ENCODE data around the gene OR8B12.

OR8B12 gene

GRCh38 chr11:124543554-124543953 is at the start of gene OR8B12:
OR8B12 (minus strand) TSS chr11:124543654; CDS start chr11:124543654, 0 bp downstream.
- DNase-seq = no peak

GRCh38 chr11:124592627-124593026 is 49.2 kb upstream of the OR8B12 start:
- DNase-seq = no peak

GRCh38 chr11:124591430-124591829 is 48.0 kb upstream of the OR8B12 start:
- no peak for DNase-seq

GRCh38 chr11:124586238-124586860 is 42.9 kb upstream of the OR8B12 start:
- peak; percentile 86 for DNase-seq

- DNase-seq = no peak
These were observed 41.4 kb upstream of the OR8B12 start for GRCh38 chr11:124584681-124585372.

GRCh38 chr11:124583781-124584180 is 40.3 kb upstream of the OR8B12 start:
- no peak for DNase-seq

GRCh38 chr11:124582565-124582964 is 39.1 kb upstream of the OR8B12 start:
- DNase-seq = no peak

- DNase-seq = no peak
These were observed 38.4 kb upstream of the OR8B12 start for GRCh38 chr11:124581817-124582216.

GRCh38 chr11:124578761-124579160 is 35.3 kb upstream of the OR8B12 start:
- DNase-seq = no peak

GRCh38 chr11:124577716-124578427 is 34.4 kb upstream of the OR8B12 start:
- no peak for DNase-seq

GRCh38 chr11:124570160-124570559 is 26.7 kb upstream of the OR8B12 start:
- no peak for DNase-seq

- no peak for DNase-seq
These were observed 26.2 kb upstream of the OR8B12 start, which contains the start of gene OR8A1 for GRCh38 chr11:124569697-124570096. OR8A1 (plus strand) TSS chr11:124569997; CDS start chr11:124570120, 123 bp downstream.

GRCh38 chr11:124556828-124557227 is 13.4 kb upstream of the OR8B12 start:
- DNase-seq = no peak

GRCh38 chr11:124551987-124552386 is 8.5 kb upstream of the OR8B12 start:
- no peak for DNase-seq

- no peak for DNase-seq
These were observed 7.7 kb upstream of the OR8B12 start for GRCh38 chr11:124551189-124551588.

- DNase-seq = no peak
These were observed 309 bp downstream of the OR8B12 start for GRCh38 chr11:124543145-124543544.

GRCh38 chr11:124541204-124541603 is 2.2 kb downstream of the OR8B12 start:
- DNase-seq = no peak

- peak; percentile 72 for DNase-seq
These were observed 5.4 kb downstream of the OR8B12 start for GRCh38 chr11:124538019-124538418.

GRCh38 chr11:124536520-124536919 is 6.9 kb downstream of the OR8B12 start:
- DNase-seq = no peak

- no peak for DNase-seq
These were observed 7.8 kb downstream of the OR8B12 start for GRCh38 chr11:124535552-124536232.

GRCh38 chr11:124534051-124534450 is 9.4 kb downstream of the OR8B12 start:
- peak; percentile 89 for DNase-seq

GRCh38 chr11:124533626-124534025 is 9.8 kb downstream of the OR8B12 start:
- DNase-seq = peak; percentile 50

GRCh38 chr11:124520550-124520854 is 23.0 kb downstream of the OR8B12 start:
- DNase-seq = no peak

All from eye (tissue), 1 donor.